HUES64 (cell line): ENCODE results near the gene MAFF.

Experiments
- H3K27ac ChIP-seq: 2 replicates; pipeline ENCODE4 v1.7.0; 2013; ENCODE audit warnings: low read depth, low read length, inconsistent platforms
- H3K27me3 ChIP-seq: 2 replicates; pipeline ENCODE4 v1.6.1; 2013; ENCODE audit warnings: mild to moderate bottlenecking, low read length; ENCODE audit not compliant: insufficient read depth
- H3K36me3 ChIP-seq: 2 replicates; pipeline ENCODE4 v1.6.1; 2013; ENCODE audit warnings: mild to moderate bottlenecking, low read length; ENCODE audit not compliant: insufficient read depth
- H3K4me1 ChIP-seq: 2 replicates; pipeline ENCODE4 v1.6.1; 2013; ENCODE audit warnings: mild to moderate bottlenecking, low read length, moderate library complexity; ENCODE audit not compliant: insufficient read depth
- H3K4me3 ChIP-seq: 2 replicates; pipeline ENCODE4 v1.5.1; 2013; ENCODE audit warnings: mild to moderate bottlenecking, low read length, moderate library complexity
- H3K9ac ChIP-seq: 2 replicates; pipeline ENCODE4 v1.6.1; 2013; ENCODE audit warnings: mild to moderate bottlenecking, low read depth, low read length
- H3K9me3 ChIP-seq: 2 replicates; pipeline ENCODE4 v1.6.1; 2013; ENCODE audit warnings: low read depth, low read length; ENCODE audit not compliant: insufficient read depth
- WGBS: fragments of 150-250, 120-280 bp; methylation state at CpG from one replicate; pipeline ENCODE4 v1.1.7; 2013; ENCODE audit warnings: missing lambda C conversion rate; 5-methylcytosine and 5-hydroxymethylcytosine counted together

Gene MAFF

DNA sequence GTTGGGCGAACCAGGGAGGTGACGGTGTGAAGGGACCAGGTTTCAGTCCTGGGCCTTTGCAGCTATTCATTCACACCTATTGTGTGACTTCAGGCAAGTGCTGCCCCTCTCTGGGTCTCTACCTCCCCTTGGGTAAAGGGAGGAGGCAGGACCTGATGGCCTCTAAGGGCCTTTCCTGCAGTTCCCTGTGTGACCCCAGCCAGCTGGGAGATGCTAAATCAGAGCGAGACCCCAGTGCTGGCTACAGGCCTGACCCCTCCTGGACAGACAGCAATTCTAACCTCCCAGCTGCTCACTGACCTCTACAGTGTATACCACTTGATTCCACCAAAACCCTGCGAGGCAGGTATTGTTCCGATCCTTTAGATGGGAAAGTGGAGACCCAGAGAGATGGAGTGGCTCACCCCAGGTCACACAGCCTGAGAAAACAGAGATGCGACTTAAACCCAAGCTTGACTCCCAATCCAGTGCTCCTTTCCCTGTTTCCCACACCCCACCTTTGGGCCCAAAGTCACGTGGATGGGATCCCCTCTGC is 6.2 kb downstream of the MAFF start:
- peaks cover 4% of the 10 kb centered on the region; the same call in 1 of the 2 replicates for H3K4me1 ChIP-seq
- H3K36me3 ChIP-seq = no peaks in the 10 kb centered on the region
- no peak overlapping the region for H3K4me3 ChIP-seq
- no peak overlapping the region for H3K27ac ChIP-seq
- peaks cover 10% of the 10 kb centered on the region for H3K27me3 ChIP-seq
- no peak overlapping the region for H3K9ac ChIP-seq
- 94% methylated on average over 7 of the region's 7 CpGs for WGBS
- no peaks in the 10 kb centered on the region for H3K9me3 ChIP-seq

DNA sequence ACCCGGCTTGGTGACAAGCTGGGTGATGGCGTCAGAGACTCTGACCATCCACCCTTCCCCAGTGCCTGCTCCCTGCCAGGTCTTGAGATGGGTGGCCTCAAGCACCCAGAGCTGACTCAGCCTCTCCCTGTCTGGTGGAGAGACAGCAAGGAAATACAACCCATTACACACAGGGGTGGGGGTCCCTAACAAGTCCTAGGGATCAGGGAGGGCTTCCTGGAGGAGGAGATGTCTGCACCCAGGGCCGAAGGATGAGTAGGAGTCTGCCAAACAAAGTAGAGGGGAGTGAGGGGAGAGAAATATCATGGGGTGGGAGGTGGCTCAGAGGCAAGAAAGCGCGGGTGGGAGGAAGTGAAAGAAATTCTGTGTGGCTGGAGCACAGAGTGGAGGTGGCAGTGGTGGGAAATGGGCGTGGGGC is 6.8 kb downstream of the MAFF start:
- Histone ChIP-seq H3K36me3 (no peaks in the 10 kb centered on the region), H3K4me1 (peaks cover 3% of the 10 kb centered on the region; the same call in 1 of the 2 replicates), H3K9ac (no peak overlapping the region), H3K27ac (no peak overlapping the region), H3K9me3 (no peaks in the 10 kb centered on the region), H3K4me3 (no peak overlapping the region), H3K27me3 (peaks cover 5% of the 10 kb centered on the region)
- WGBS = 90% methylated on average over 5 of the region's 6 CpGs

DNA sequence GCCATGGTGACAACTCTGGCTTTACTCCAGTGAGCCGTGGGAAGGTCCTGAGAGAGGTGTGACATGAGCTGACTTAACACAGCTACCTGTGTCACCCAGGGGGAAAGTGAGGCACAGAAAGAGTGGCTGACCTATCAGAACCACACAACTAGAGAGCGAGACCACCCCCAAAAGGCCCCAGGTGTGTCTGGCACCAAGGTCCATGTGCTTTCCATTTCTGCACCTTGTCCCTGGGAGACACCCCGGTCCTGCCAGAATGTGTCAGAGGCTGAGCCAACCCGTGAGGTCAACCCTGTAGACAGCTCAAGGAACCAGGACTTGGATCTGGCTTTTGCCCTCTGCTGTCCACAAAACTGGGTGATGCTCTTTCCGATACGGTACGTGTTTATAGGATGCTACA is 9.8 kb downstream of the MAFF start:
- H3K4me3 ChIP-seq = no peak overlapping the region
- peaks cover 8% of the 10 kb centered on the region for H3K27me3 ChIP-seq
- no peak overlapping the region for H3K9ac ChIP-seq
- WGBS = 94% methylated on average over 7 of the region's 7 CpGs
- no peaks in the 10 kb centered on the region for H3K9me3 ChIP-seq
- H3K36me3 ChIP-seq = no peaks in the 10 kb centered on the region
- H3K4me1 ChIP-seq = peaks cover 3% of the 10 kb centered on the region; the same call in 1 of the 2 replicates
- no peak overlapping the region for H3K27ac ChIP-seq

DNA sequence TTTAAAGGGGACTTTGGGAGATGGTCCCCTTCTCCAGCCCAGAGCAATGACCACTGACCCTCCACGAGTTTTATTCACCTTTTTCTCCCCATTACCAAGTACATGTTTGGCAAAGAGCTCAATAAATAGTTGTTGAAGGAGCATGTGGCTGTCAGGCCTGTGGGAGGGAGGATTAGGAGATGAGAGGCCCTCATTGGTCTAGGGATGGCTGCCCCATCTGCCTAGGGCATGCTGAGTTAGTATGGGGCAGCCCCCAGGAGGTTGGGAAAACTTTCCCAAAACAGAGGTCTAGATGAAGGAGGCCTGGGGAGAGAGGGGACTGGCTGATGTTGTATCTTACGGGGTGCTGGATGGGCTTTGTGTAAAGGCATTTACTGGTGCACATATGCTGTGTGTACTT is 10.6 kb downstream of the MAFF start:
- no peak overlapping the region for H3K27ac ChIP-seq
- H3K4me1 ChIP-seq = peaks cover 3% of the 10 kb centered on the region; the same call in 1 of the 2 replicates
- H3K4me3 ChIP-seq = no peak overlapping the region
- no peaks in the 10 kb centered on the region for H3K9me3 ChIP-seq
- no peaks in the 10 kb centered on the region for H3K36me3 ChIP-seq
- WGBS = 84% methylated on average over 1 of the region's 2 CpGs
- H3K27me3 ChIP-seq = peaks cover 8% of the 10 kb centered on the region
- no peak overlapping the region for H3K9ac ChIP-seq

DNA sequence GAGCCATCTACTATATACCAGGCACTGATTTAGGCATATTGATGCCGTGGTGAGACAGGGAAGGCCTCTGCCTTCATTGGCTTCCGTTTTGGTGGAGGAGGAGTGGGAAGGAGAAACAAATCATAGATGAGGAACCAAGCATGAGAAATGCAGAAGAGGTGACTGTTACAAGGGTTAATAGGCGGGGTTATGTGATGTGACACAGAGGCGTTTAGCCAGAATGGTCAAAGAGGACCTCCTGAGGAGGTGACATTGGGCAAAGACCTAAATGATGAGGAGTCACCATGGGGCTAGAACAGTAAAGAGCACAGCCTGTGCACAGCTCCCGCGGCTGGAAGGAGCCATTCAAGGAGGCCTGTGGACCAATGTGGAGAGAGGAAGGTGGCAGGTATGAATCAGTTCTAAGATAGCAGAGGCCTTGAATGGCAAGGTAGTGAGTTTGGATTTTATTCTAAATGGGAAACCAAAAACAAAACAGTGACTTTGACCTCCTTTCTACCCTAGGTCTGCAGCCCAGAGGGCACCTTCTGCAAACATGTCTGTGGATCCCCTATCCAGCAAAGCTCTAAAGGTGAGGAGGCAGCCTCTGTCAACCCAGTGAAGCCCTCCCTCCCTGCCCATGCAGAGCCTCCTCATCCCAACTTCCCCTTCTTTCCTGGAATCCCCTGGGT is 11.7 kb downstream of the MAFF start:
- no peak overlapping the region for H3K4me3 ChIP-seq
- H3K9ac ChIP-seq = no peak overlapping the region
- no peak overlapping the region for H3K27ac ChIP-seq

DNA sequence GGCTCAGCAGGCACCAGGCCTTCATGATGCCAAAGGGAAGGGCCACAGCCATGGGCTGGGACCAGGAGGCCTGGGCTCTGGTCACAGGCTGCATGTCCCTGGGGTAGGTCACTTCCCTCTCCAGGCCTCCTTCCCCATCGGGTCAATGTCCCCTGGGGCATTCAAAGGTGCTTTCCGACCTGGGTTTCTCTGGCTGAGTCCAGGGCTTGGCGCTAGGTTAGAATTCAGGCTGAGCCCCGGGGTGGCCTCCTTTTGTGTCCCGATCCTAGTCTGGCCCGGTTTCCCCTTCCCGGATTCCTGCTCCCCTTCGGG is 12.2 kb downstream of the MAFF start:
- Histone ChIP-seq H3K27me3 (peaks cover 8% of the 10 kb centered on the region), H3K4me1 (peaks cover 15% of the 10 kb centered on the region), H3K4me3 (peak overlapping the region; percentile 52; the same call in 1 of the 2 replicates), H3K27ac (no peak overlapping the region), H3K9me3 (no peaks in the 10 kb centered on the region), H3K9ac (0 out of 2 replicates have a peak overlapping the region, but pooled peaks have one; percentile 20), H3K36me3 (no peaks in the 10 kb centered on the region)
- WGBS = 78% methylated on average over 8 of the region's 8 CpGs

More for the DNA sequence above, 11.7 kb downstream of the MAFF start:
- 86% methylated on average over 6 of the region's 6 CpGs for WGBS
- H3K4me1 ChIP-seq = peaks cover 10% of the 10 kb centered on the region
- H3K9me3 ChIP-seq = no peaks in the 10 kb centered on the region
- H3K36me3 ChIP-seq = no peaks in the 10 kb centered on the region
- H3K27me3 ChIP-seq = peaks cover 8% of the 10 kb centered on the region

DNA sequence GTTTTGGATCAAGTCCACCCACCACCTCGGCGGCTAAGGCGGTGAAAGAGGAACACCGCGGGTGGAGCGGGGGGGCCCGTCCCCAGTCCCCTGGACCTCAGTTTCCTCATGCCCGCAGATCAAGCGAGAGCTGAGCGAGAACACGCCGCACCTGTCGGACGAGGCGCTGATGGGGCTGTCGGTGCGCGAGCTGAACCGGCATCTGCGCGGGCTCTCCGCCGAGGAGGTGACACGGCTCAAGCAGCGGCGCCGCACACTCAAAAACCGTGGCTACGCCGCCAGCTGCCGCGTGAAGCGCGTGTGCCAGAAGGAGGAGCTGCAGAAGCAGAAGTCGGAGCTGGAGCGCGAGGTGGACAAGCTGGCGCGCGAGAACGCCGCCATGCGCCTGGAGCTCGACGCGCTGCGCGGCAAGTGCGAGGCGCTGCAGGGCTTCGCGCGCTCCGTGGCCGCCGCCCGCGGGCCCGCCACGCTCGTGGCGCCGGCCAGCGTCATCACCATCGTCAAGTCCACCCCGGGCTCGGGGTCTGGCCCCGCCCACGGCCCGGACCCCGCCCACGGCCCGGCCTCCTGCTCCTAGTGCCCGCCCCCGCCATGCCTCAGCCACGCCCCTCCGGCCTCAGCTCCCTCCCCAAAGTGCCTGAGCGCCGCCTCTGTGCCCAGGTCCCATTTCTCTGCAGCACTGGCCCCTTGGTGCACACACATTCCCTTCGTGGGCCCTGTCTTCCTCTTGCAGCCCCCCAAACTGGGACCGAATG is 12.7 kb downstream of the MAFF start:
- peaks cover 20% of the 10 kb centered on the region for H3K4me1 ChIP-seq
- no peak overlapping the region for H3K27ac ChIP-seq
- no peaks in the 10 kb centered on the region for H3K36me3 ChIP-seq
- 52% methylated on average over 81 of the region's 81 CpGs for WGBS
- H3K4me3 ChIP-seq = peak overlapping the region; percentile 52
- peak overlapping the region; percentile 20; the same call in 1 of the 2 replicates for H3K9ac ChIP-seq
- H3K27me3 ChIP-seq = peaks cover 8% of the 10 kb centered on the region
- no peaks in the 10 kb centered on the region for H3K9me3 ChIP-seq

DNA sequence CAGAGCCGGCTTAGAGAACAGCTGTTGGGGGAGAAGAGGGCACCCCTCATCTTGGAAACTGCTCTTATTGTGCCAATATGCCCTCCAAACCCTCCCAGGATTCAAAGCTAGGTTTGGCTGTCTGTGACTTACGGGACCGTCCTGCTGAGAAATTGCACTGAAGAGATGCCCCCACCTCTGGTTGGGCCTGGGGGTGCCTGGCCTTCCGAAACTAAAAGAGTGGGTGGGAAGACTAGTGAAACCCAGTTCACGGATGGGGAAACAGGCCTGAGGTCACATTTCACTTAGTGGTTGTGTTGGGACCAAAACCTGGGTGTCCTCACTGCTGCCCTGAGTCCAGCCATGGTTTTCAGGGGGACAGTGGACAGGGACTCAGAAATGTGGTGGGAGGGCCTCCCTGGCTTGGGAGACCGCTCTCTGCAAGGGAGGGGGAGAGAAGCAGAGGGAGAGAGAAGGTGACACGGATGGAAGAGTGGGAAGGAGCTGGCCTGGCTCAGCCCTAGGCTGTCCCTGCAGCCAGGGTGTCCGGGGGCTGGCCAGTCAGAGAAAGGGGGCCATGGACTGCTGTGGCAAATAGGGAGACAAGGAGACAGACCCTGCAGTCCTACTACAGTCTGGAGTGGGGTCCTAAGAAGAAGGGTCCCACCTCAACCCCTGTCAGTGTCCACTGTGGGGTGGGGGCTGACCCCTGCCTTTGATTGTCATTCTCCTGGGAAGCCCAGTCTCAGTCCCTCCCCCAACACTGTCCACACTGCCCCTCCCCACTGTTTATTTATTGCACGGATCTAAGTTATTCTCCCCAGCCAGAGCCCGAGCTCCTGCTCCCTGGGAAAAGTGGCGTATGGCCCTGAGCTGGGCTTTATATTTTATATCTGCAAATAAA is 13.6 kb downstream of the MAFF start:
- Histone ChIP-seq H3K4me1 (peaks cover 20% of the 10 kb centered on the region), H3K9ac (no peak overlapping the region)

DNA sequence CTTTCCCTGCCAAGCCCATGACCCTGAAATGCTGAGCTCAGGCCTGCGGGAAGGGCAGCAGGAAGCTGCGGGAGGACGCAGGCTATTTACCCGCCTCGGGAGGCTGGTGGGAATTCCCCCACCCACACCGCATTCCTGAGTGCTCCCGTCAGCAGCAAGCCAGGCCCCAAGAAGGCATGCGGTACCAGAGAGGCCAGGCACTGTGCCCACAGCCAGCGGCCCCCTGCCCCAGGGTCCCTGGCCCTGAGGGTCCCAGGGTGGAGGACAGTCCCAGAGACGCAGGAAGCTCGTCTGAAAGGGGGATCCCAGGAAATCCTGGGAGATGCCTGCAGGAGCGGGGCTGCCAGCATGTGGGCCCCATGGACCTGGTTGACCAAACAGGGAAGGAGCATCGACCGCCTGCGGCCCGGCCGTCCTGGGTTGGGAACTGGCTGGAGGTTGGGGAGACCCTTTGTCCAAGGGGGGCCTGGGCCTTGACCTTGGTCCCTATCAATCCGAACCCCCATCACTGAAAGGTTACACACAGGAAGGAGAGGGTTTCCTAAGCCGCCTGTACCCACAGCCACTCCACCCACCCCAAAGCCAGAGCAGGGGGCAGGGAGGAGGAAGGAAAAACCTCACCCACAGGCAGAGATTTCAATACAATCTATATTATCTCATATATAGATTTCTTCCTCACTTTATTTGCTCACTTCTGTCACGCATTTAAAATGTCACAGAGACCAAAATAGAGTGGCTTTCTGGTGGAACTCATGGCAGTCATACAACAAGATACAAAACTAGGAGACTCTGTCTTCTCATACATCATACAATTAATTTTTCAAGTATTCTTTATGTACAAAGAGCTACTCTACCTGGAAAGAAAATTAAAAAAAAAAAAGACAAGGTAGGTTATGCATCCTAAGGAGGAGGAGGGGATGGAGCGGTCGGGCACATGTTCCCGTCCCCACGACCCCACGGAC is 17.1 kb downstream of the MAFF start:
- peaks cover 4% of the 10 kb centered on the region for H3K27me3 ChIP-seq
- H3K27ac ChIP-seq = peak overlapping the region; percentile 86
- H3K36me3 ChIP-seq = no peaks in the 10 kb centered on the region; the same call in 1 of the 2 replicates
- H3K9ac ChIP-seq = peak overlapping the region; percentile 43
- no peak overlapping the region for H3K4me3 ChIP-seq
- WGBS = 54% methylated on average over 23 of the region's 25 CpGs
- no peaks in the 10 kb centered on the region for H3K9me3 ChIP-seq
- H3K4me1 ChIP-seq = peaks cover 20% of the 10 kb centered on the region

More for the DNA sequence above, 13.6 kb downstream of the MAFF start:
- Histone ChIP-seq H3K36me3 (no peaks in the 10 kb centered on the region), H3K9me3 (no peaks in the 10 kb centered on the region), H3K4me3 (peak overlapping the region; percentile 8; the same call in 1 of the 2 replicates), H3K27me3 (peaks cover 8% of the 10 kb centered on the region), H3K27ac (no peak overlapping the region)
- 79% methylated on average over 10 of the region's 11 CpGs for WGBS

DNA sequence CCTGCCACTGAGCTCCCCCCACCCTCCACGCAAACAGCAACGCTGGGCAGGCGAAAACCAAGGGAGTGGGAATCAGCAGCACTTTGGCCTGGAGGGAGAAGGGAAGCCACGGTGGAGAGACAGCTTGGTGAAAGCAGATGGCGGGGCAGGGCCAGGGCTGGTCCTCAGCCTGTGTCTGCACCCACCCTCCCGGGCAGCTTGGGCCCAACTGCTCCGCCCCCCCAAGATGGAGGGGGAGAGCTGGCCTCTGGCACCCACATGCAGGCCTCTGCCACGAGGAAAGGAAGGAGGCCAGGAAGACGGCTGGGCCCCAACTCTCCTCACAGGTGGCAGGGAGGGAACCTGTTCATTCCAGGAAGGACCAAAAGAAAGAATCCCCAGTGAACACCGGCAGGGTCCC is 17.8 kb downstream of the MAFF start:
- WGBS = 85% methylated on average over 9 of the region's 10 CpGs
- H3K36me3 ChIP-seq = peaks cover 4% of the 10 kb centered on the region; the same call in 1 of the 2 replicates
- peaks cover 20% of the 10 kb centered on the region for H3K4me1 ChIP-seq
- H3K9ac ChIP-seq = no peak overlapping the region
- no peak overlapping the region for H3K4me3 ChIP-seq
- peak overlapping the region; percentile 26; the same call in 1 of the 2 replicates for H3K27ac ChIP-seq
- no peaks in the 10 kb centered on the region for H3K9me3 ChIP-seq
- H3K27me3 ChIP-seq = no peaks in the 10 kb centered on the region
